G401 (cell line): ENCODE data around the gene KRTAP3-3. TPM values are rescaled to one million over a fixed set of nuclear protein-coding genes. Genes with fewer than 3 reads are reported as not detected.
"Not testable (repeated sequence)": the region's sequence is repeated elsewhere in the genome, so short reads cannot be mapped to it uniquely, and the experiment has no call there.

ENCODE experiments used
- DNase-seq: peaks from one replicate; pipeline ENCODE4 v3.0.0-alpha.2; 2015; ENCODE audit warnings: low spot score
- in situ Hi-C: cut with HindIII; loops from 2 replicates; pipeline ENCODE4 v1.10.0; 2016; ENCODE audit warnings: low sequenced_read_pairs, mixed read lengths
- total RNA-seq: library from RNA; depleted of rRNA; stranded (reverse); fragments of >200 nt; shearing (Covaris generic); gene quantifications from 2 replicates; pipeline ENCODE4 v1.2.3, GENCODE V29; 2014; rRNA removed

The KRTAP3-3 gene
- total RNA-seq = not detected in 2 replicates

DNA sequence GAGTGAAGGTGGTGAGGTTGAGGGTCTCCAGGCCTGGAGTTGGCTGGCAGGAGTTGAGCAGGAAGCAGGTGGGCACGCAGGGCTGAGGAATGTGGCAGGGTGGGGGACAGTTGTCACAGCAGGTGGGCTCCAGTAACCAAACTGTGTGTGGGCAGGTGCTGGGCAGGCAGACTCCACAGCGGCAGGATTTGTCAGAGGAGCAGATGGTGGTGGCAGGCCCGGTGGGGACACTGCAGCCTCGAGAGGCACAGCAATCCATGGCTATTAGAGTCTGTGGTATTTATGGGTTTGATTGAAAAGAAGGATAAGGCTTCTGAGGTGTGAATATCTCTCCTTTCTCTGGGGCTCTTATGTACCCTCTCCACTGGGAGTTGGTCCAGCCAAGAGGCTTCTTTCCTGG lies at the start of gene KRTAP3-3:
Gene KRTAP3-3, minus strand, starts transcription at position 326 of the 400 bp plus-strand sequence. Its CDS starts 67 bp downstream, at position 259.
- in situ Hi-C loops = no loop called here
- DNase-seq = peak; percentile 23

DNA sequence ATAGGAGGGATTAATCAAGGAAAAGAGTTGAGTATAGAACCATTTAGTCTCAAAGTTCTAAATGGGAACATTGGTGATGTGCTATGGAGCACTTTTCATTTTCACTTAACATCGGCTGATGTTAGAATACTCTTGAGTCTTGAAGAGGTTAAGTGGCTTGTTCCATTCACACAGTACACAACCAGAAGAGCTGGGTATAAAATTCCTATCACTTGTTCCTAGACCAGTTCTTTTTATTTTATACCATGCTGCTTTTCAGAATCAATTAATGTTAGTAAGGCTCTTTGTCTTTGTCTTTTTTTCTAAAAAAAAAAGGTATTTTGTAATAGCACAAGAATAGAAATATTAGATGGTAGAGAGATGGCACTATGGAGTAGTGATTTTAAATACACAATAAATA lies 49.0 kb upstream of the KRTAP3-3 start:
- in situ Hi-C loops = no loop called here

DNA sequence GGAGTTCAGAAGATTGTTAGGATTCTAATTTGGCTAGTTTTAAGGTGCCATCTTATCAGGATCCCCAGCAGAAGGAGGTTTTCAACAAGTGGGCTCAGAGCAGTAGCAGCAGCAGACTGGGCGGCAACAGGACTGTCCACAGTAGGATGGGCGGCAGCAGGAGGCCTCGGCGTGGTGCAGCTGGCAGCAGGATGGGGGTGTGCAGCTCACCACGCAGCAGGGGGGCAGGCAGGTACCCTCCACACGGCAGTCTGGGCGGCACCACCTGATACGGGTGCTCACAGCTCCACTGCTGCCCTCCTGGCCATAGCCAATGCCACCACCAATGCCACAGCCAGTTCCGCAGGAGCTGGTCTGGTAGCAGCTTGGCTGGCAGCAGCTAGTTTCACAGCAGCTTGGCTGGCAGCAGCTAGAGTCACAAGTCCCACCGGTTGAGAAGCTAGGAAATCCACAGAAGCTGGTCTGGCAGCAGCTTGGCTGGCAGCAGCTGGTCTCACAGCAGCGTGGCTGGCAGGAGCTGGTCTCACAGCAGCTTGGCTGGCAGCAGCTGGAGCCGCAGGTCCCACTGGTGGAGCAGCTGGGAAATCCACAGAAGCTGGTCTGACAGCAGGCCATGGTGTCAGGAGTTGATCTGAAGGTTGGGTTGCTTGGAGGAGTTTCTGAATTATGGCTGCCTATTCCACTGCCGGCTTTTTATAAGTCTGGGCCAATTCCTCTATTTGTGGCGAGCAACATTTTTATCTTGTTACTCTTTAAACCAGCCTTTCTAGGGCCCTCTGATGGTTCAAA lies 47.0 kb upstream of the KRTAP3-3 start, which contains the start of gene KRTAP1-1:
Gene KRTAP1-1, minus strand, starts transcription at position 668 of the 789 bp plus-strand sequence. Its CDS starts 53 bp downstream, at position 615.
- in situ Hi-C loops, DNase-seq: not testable (repeated sequence)

More for the DNA sequence above, 49.0 kb upstream of the KRTAP3-3 start:
- no peak for DNase-seq

DNA sequence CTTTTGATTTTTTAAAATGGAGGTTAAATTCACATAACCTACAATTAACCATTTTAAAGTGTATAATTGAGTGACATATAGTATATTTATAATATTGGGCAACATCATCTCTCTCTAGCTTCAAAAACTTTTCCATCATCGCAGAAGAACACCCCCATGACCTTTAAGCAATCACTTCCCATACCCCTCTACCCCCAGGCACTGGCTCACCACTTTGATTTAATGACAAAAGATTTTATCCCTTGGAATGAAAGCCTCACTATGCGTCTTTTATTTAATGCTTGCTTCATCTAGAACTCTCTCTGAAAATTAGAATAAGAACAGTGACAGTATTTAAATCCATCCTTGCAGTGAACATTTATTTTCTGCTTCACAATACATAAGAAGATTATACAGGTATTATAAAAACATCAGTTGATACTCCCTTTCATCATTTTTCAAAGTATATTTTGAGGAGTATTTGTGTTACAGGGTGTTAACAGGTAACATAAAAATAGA lies 43.9 kb upstream of the KRTAP3-3 start:
- DNase-seq = no peak
- in situ Hi-C loops = no loop called here

DNA sequence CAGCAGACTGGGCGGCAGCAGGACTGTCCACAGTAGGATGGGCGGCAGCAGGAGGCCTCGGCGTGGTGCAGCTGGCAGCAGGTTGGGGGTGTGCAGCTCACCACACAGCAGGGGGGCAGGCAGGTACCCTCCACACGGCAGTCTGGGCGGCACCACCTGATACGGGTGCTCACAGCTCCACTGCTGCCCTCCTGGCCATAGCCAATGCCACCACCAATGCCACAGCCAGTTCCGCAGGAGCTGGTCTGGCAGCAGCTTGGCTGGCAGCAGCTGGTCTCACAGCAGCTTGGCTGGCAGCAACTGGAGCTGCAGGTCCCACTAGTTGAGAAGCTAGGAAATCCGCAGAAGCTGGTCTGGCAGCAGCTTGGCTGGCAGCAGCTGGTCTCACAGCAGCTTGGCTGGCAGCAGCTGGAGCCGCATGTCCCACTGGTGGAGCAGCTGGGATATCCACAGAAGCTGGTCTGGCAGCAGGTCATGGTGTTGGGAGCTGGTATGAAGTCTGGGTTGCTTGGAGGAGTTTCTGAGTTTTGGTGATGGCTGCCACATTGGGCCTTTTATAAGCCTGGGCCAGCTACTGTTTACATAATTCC lies 40.5 kb upstream of the KRTAP3-3 start, which contains the start of gene KRTAP1-3:
Gene KRTAP1-3, minus strand, starts transcription at position 529 of the 590 bp plus-strand sequence. Its CDS starts 53 bp downstream, at position 476.
- in situ Hi-C loops, DNase-seq: not testable (repeated sequence)

DNA sequence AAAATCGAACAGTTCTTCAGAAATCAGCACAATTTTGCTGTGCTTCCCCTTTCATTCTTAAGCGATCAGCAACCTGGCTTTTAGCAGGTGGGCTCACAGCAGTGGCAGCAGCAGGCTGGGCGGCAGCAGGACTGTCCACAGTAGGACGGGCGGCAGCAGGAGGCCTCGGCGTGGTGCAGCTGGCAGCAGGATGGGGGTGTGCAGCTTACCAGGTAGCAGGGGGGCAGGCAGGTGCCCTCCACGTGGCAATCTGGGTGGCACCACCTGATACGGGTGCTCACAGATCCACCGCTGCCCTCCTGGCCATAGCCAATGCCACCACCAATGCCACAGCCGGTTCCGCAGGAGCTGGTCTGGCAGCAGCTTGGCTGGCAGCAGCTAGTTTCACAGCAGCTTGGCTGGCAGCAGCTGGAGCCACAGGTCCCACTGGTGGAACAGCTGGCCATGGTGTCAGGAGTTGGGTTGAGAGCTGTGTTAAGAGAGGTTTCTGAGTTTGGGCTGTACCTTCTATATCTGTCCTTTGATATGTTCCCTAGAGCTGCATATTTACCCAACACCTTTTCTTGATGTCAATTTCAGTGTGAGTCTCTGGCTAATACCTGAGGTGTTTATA lies 35.8 kb upstream of the KRTAP3-3 start, which contains the start of gene KRTAP1-4:
Gene KRTAP1-4, minus strand, starts transcription at position 563 of the 613 bp plus-strand sequence. Its CDS starts 117 bp downstream, at position 446.
- in situ Hi-C loops = no loop called here

DNA sequence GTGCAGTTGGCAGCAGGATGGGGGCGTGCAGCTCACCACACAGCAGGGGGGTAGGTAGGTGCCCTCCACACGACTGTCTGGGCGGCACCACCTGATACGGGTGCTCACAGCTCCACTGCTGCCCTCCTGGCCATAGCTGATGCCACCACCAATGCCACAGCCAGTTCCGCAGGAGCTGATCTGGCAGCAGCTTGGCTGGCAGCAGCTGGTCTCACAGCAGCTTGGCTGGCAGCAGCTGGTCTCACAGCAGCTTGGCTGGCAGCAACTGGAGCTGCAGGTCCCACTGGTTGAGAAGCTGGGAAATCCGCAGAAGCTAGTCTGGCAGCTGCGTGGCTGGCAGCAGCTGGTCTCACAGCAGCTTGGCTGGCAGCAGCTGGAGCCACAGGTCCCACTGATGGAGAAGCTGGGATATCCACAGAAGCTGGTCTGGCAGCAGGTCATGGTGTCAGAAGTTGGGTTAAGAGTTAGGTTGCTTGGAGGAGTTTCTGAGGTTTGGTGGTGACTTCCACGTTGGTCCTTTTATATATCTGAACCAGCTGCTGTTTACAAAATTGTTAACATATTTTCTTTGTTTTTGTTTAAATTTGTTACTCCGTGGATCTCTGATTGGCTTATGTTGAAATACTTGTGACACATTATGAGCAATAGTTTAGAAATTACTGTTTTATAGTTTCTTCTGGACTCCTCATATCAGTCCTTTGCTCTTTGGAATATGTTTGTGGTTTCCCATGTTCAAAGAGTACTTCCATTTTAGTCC lies 32.9 kb upstream of the KRTAP3-3 start, which contains the start of gene KRTAP1-5:
Gene KRTAP1-5, minus strand, starts transcription at position 494 of the 757 bp plus-strand sequence. Its CDS starts 53 bp downstream, at position 441.
- in situ Hi-C loops = no loop called here
- no peak for DNase-seq

More for the DNA sequence above, 35.8 kb upstream of the KRTAP3-3 start, which contains the start of gene KRTAP1-4:
- DNase-seq = no peak

DNA sequence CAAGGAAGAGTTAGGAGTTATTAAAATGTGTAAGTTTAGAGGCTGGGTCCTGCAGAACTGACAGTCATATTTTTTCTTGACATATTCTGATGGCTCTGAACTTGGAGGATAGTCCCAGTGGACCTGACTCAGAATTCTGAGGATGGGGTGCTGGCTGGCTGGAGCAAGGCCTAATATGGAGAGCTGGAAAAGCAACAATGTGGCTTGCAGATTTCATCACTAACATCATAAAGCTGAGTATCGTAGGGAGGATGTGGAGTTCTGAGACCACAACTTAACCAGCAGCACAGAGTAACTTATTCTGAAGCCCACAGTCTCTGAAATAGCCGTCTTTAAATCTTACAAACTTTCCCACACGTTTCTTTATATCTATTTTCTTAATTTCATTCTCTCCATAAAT lies 30.7 kb upstream of the KRTAP3-3 start:
- no peak for DNase-seq
- in situ Hi-C loops = no loop called here

DNA sequence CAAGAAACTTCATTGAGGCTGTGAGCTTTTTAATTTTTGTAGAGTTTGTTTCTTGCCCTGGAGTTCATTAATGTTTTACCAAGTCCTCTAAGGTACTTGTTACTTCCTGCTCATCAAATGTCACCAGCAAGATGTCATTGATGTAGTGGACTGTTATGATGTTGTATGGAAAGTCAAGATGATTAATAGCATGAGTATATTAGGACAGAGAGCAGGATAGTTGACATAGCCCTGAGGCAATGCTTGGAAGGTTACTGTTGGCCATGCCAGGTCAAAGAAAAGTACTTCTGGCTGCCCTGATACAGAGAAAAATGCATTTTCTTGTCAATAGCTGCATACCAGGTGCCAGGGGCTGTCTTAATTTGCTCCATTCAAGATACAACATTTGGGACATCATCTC lies 26.4 kb upstream of the KRTAP3-3 start:
- in situ Hi-C loops = no loop called here
- no peak for DNase-seq

DNA sequence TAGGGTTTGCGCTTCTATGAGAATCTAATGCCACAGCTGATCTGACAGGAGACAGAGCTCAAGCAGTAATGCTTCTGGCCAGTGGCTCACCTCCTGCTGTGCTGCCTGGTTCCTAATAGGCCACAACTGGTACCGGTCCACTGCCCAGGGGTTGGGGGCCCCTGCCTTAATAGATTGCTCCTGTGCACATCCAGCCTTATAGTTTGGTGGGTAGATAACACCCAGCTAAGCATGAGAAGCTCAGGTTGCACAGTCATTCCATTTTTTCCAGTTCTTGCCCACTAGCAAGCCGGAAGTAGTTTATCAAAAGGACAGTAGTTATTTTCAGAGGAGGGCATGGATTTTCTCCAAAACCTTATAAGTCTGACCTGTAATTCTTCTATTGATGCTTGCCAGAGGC lies 25.5 kb upstream of the KRTAP3-3 start:
- DNase-seq = no peak
- in situ Hi-C loops = no loop called here

DNA sequence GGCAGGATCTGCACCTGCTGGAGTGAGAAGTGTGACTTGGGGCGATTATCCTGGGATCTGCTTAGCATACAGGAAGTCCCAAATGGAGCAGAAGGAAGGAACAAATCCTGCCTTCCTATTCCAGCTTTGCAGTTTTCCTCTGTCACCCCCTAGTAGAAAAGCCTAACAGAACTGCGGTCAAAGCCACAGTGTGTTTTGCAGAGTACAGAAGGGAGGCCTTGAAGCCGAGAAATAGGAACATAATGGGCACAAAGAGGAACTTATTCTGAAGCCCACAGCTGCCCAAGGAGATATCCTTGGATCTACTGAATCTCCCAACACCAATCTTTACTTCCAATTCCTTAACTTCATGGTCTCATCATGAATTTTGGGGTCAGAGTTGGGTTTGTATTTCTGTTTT lies 24.6 kb upstream of the KRTAP3-3 start:
- no peak for DNase-seq
- in situ Hi-C loops = no loop called here

DNA sequence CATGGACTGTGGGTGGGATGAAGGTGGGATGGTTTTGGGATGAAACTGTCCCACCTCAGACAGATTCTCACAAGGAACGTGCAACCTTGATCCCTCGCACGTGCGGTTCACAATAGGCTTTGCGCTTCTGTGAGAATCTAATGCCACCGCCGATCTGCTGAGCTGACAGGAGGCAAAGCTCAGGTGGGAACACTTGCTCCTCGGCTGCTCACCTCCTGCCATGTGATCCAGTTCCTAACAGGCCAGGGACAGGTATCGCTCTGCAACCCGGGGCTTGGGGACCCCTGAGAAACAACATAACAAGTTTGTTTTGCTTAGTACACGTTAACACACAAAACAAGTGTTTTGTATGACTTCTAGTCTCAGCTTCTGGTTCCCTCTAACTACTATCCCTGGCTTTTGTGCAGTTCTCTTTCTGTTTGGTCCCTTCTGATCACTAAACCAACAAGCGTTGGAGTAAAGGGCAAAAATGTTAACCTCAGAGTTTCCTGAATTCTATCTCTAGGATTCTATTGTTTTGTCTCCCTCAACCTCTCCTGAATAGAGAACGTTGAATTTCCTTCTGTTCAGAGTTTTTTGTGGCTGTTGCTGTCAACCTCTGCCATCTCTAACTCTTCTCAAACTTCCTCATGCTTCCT lies 22.7 kb upstream of the KRTAP3-3 start:
- in situ Hi-C loops = no loop called here
- DNase-seq = no peak

DNA sequence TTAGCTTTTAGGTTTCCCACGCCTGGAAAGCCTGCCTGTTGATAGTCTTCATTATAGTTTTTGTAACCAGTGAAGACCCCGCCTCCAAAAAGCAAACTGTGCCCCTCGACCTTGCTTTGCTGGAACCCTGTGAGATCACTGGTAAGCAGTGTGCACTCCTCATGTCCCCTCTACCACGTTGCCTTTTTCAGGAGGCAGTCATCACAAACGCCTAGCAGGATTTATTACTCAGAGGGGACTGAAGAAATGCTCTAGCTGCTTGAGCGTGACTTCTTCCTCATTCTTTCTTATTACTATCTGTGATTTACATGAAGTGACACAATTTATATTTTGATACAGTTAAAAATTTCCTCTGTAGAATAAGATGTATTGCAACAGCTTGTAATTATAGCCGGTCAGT lies 21.5 kb upstream of the KRTAP3-3 start:
- in situ Hi-C loops = no loop called here

DNA sequence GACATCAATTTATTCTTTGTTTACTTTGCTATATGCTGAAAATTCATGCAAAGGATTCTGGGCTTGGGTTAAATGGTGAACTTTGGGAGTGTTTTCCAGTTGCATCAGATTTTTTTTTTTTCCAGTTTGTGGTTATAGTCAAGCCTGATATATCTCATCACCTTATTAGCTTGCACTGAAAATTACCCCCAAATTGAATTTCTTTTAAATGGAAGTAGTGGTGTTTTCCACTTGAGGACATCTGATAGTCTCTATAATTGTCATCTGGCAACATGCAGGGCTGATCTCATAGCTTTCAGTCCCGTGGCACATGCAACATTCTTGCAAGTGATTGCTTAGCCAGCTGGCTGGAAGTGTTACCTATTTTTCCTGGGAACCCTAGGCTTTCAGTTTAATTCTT lies 19.6 kb upstream of the KRTAP3-3 start:
- in situ Hi-C loops = no loop called here
- peak; percentile 73 for DNase-seq

More for the DNA sequence above, 21.5 kb upstream of the KRTAP3-3 start:
- DNase-seq = no peak

DNA sequence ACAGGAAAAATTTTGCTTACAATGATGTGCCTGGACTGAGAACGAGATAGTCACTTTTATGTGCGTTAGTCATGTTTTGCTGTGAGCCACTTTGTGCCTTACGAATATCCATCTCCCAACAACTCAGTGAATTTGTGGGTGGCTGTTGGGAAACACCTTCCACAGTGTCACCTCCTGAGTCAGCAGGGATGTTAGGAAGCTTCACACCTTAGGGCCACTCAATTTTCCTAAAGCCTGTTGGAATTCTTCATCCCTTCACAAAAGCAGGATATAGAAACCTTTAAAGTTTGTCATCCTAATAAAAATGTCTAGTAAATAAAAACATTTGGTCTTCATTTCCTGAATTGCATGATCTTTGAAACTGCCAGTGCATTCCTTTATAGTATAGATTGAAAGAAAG lies 19.2 kb upstream of the KRTAP3-3 start:
- in situ Hi-C loops = no loop called here
- no peak for DNase-seq

DNA sequence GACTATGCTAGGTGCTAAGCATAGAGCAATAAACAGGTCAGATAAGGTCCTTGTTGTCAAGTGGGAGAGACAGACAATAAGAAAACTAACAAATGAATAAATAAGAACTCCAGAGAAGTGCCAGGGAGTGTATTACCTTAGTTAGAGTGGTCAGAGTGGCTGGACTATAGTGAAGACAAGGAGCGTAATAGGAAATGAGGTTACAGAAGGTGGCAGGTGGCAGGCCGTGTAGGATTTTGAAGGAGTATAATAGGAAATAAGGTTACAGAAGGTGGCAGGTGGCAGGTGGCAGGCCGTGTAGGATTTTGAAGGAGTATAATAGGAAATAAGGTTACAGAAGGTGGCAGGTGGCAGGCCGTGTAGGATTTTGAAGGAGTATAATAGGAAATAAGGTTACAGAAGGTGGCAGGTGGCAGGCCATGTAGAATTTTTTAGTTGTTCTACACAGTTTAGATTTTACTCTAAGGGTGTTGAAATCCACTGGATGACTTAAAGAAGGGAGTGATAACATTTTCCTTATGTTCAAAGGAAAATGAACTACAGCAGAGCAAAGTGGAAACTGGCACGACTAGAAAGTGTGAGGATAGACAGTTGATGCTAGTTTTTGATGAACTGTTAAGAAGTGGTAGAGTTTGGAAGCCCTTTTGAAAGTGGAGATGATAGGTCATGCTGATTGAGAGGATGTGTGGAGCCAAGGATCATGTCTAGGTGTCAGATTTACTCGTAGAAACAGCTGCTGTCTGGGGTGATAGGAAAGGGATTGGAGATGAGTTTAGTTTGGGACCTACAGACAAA lies 18.6 kb upstream of the KRTAP3-3 start:
- in situ Hi-C loops = no loop called here
- DNase-seq = peak; percentile 58

DNA sequence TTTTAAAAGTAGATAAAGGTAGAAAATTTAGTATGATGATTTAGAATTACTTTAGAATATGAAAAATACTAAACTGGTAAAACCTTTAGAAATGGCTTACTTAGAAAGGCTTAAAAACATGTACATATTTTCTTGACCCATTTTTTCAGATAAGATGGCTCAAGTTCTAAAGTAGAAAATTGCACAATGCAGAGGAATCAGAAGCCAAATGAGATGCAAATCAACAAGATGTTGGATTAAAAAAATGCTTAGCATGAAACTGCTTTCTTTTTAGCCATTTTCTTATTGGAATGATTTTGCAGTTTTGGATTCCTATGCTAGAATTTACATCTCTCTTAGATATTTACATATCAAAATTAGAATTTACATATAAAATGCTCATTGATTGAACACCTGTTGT lies 16.5 kb upstream of the KRTAP3-3 start:
- in situ Hi-C loops = no loop called here
- no peak for DNase-seq

DNA sequence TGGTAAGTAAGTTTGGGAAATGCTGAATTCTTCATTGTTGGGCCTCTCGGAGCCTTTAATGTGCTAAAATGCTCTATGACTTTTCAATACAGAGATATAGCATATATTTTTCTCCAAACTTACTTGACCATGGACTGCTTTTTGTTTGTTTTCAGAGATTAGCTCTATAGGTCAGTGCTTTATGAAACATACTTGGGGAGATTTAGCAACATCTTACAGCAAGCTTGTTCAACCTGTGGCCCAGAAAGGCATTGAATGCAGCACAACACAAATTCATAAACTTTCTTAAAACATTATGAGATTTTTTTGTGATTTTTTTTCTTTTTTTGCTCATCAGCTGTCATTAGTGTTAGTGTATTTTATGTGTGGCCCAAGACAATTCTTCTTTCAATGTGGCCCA lies 16.0 kb upstream of the KRTAP3-3 start:
- in situ Hi-C loops = no loop called here

More for the DNA sequence above, 16.0 kb upstream of the KRTAP3-3 start:
- no peak for DNase-seq
